HL-60 (cell line): ENCODE data around the gene ANKRD44.

ENCODE experiments used
- DNase-seq, 2 experiments: peaks; one replicate each; pipeline ENCODE4 v3.0.0-alpha.2; 2010 to 2020; ENCODE audit warnings: low read depth in 1 of 2, low spot score in 1 of 2
- H3K27ac ChIP-seq: fragments of 250-450 bp; sonication (Bioruptor Pico); replicated peaks from 2 replicates; pipeline ENCODE4 v1.5.1; 2020; ENCODE audit warnings: mild to moderate bottlenecking, moderate library complexity
- H3K27me3 ChIP-seq: fragments of 250-450 bp; sonication (Bioruptor Pico); 2 replicates; pipeline ENCODE4 v1.5.1; 2021; ENCODE audit warnings: mild to moderate bottlenecking, moderate library complexity; ENCODE audit not compliant: insufficient read depth, poor library complexity, severe bottlenecking
- H3K4me3 ChIP-seq: replicated peaks from 2 replicates; pipeline ENCODE4 v1.5.1; 2011; ENCODE audit warnings: mild to moderate bottlenecking, control low read depth, low read length; ENCODE audit not compliant: insufficient read depth
- CTCF ChIP-seq: IDR thresholded peaks from one replicate; pipeline ENCODE4 v1.5.1; 2011; ENCODE audit warnings: low read length, control low read depth, inconsistent platforms; ENCODE audit not compliant: insufficient read depth
- GABPA ChIP-seq: IDR thresholded peaks from 2 replicates; pipeline ENCODE4 v1.6.1; 2012; ENCODE audit warnings: low read depth
- POLR2AphosphoS5 ChIP-seq: IDR thresholded peaks from 2 replicates; pipeline ENCODE4 v1.6.1; 2012; ENCODE audit warnings: low read depth
- REST ChIP-seq: IDR thresholded peaks from 2 replicates; pipeline ENCODE4 v1.6.1; 2012; ENCODE audit warnings: low read depth; ENCODE audit not compliant: insufficient replicate concordance
- SPI1 ChIP-seq: IDR thresholded peaks from 2 replicates; pipeline ENCODE4 v1.6.1; 2012; ENCODE audit warnings: low read depth, mild to moderate bottlenecking, borderline replicate concordance

Gene ANKRD44

GRCh38 chr2:197285361-197285760 is 25.2 kb downstream of the ANKRD44 start:
- TF ChIP-seq REST (no peak), SPI1 (no peak), CTCF (no peak), POLR2AphosphoS5 (no peak), GABPA (no peak)
- Histone ChIP-seq H3K27ac (no peak overlapping the region), H3K27me3 (no peaks in the 10 kb centered on the region), H3K4me3 (no peak overlapping the region)
- no peak for DNase-seq

- H3K27ac ChIP-seq, result no peak overlapping the region
- no peaks in the 10 kb centered on the region for H3K27me3 ChIP-seq
- TF ChIP-seq CTCF (no peak), REST (no peak), GABPA (no peak), POLR2AphosphoS5 (no peak), SPI1 (no peak)
- H3K4me3 ChIP-seq, result no peak overlapping the region
- no peak for DNase-seq
Observed at GRCh38 chr2:197284956-197285355, 25.6 kb downstream of the ANKRD44 start.

GRCh38 chr2:197281421-197281820 is 29.2 kb downstream of the ANKRD44 start:
- peak overlapping the region; percentile 80 for H3K27ac ChIP-seq
- DNase-seq, result peak in 1 of 2 experiments; percentile 49
- no peaks in the 10 kb centered on the region for H3K27me3 ChIP-seq
- TF ChIP-seq POLR2AphosphoS5 (no peak), GABPA (no peak), SPI1 (peak; percentile 95)
- no peak overlapping the region for H3K4me3 ChIP-seq

GRCh38 chr2:197280015-197280702 is 30.4 kb downstream of the ANKRD44 start:
- no peak for DNase-seq
- no peak for TF ChIP-seq SPI1
- no peak for TF ChIP-seq REST
- TF ChIP-seq GABPA, result no peak
- no peak for TF ChIP-seq CTCF
- no peak for TF ChIP-seq POLR2AphosphoS5
- no peak overlapping the region for H3K4me3 ChIP-seq

More at GRCh38 chr2:197280015-197280702, 30.4 kb downstream of the ANKRD44 start:
- peak overlapping the region; percentile 80 for H3K27ac ChIP-seq
- no peaks in the 10 kb centered on the region for H3K27me3 ChIP-seq
